GM23338 (cell line): Measurements from ENCODE around the gene IQGAP2. TPM values are rescaled to one million over a fixed set of nuclear protein-coding genes. Genes with fewer than 3 reads are reported as not detected.

Source experiments
- ATAC-seq: fragments of 200-7000 bp; cut with Tn5 transposase; 3 replicates; pipeline ENCODE4 v1.9.1; 2020
- DNase-seq: peaks from one replicate; pipeline ENCODE4 v3.0.0-alpha.2; 2015; ENCODE audit warnings: low spot score
- H2AFZ ChIP-seq: fragments of 200-600 bp; sonication (generic); 2 replicates; pipeline ENCODE4 v1.8.0; 2016; ENCODE audit warnings: antibody characterized with exemption, mild to moderate bottlenecking, moderate library complexity
- H3F3A ChIP-seq: fragments of 200-600 bp; sonication (generic); replicated peaks from 2 replicates; pipeline ENCODE4 v1.8.0; 2017; ENCODE audit warnings: antibody characterized with exemption, mixed run types, low read depth
- H3K27ac ChIP-seq: fragments of 200-600 bp; sonication (generic); 2 replicates; pipeline ENCODE4 v1.6.1; 2016; ENCODE audit warnings: low read depth
- H3K27me3 ChIP-seq: fragments of 200-600 bp; sonication (generic); 2 replicates; pipeline ENCODE4 v1.8.0; 2016; ENCODE audit warnings: mild to moderate bottlenecking, mixed run types, moderate library complexity; ENCODE audit not compliant: insufficient read depth
- H3K36me3 ChIP-seq: fragments of 200-600 bp; sonication (generic); 2 replicates; pipeline ENCODE4 v1.8.0; 2016; ENCODE audit warnings: mild to moderate bottlenecking; ENCODE audit not compliant: insufficient read depth
- H3K4me1 ChIP-seq: fragments of 200-600 bp; sonication (generic); 2 replicates; pipeline ENCODE4 v1.8.0; 2016; ENCODE audit warnings: mild to moderate bottlenecking, moderate library complexity; ENCODE audit not compliant: insufficient read depth
- H3K4me2 ChIP-seq: fragments of 200-600 bp; sonication (generic); 2 replicates; pipeline ENCODE4 v1.7.1; 2017; ENCODE audit warnings: mixed run types
- H3K4me3 ChIP-seq: fragments of 200-600 bp; sonication (generic); 2 replicates; pipeline ENCODE4 v1.6.1; 2016; ENCODE audit warnings: mixed run types
- H3K79me2 ChIP-seq: fragments of 200-600 bp; sonication (generic); replicated peaks from 2 replicates; pipeline ENCODE4 v1.8.0; 2017; ENCODE audit warnings: mild to moderate bottlenecking; ENCODE audit not compliant: insufficient read depth
- H3K9me2 ChIP-seq: fragments of 200-600 bp; sonication (generic); 2 replicates; pipeline ENCODE4 v1.8.0; 2017; ENCODE audit not compliant: insufficient read depth
- H4K20me1 ChIP-seq: fragments of 200-600 bp; sonication (generic); replicated peaks from 2 replicates; pipeline ENCODE4 v1.8.0; 2017; ENCODE audit warnings: mild to moderate bottlenecking; ENCODE audit not compliant: insufficient read depth
- H3K27ac Mint-ChIP-seq: 2 replicates; pipeline ENCODE4 v1.8.0; 2020; ENCODE audit warnings: inconsistent platforms, mild to moderate bottlenecking, moderate library complexity, mixed read lengths
- H3K27me3 Mint-ChIP-seq: 3 replicates; pipeline ENCODE4 v1.8.0; 2022; ENCODE audit warnings: low read depth, mild to moderate bottlenecking, moderate library complexity, mixed read lengths, inconsistent platforms; ENCODE audit not compliant: insufficient read depth, poor library complexity
- H3K36me3 Mint-ChIP-seq: 3 replicates; pipeline ENCODE4 v1.8.0; 2021; ENCODE audit warnings: low read depth, mild to moderate bottlenecking, inconsistent platforms, moderate library complexity, mixed read lengths
- H3K4me1 Mint-ChIP-seq: 3 replicates; pipeline ENCODE4 v1.8.0; 2020; ENCODE audit warnings: mild to moderate bottlenecking, inconsistent platforms, mixed read lengths
- H3K4me3 Mint-ChIP-seq: 3 replicates; pipeline ENCODE4 v1.8.0; 2021; ENCODE audit warnings: moderate library complexity, mild to moderate bottlenecking, inconsistent platforms, mixed read lengths
- H3K9me3 Mint-ChIP-seq: 3 replicates; pipeline ENCODE4 v1.8.0; 2020; ENCODE audit warnings: moderate library complexity, mild to moderate bottlenecking, inconsistent platforms, mixed read lengths
- CTCF ChIP-seq, 2 experiments: fragments of 200-600 bp in 1 of 2; sonication (generic) in 1 of 2; conservative IDR thresholded peaks; 2 replicates each; pipeline versions ENCODE4 v1.5.1 to v1.6.1; 2016 to 2017; ENCODE audit warnings: antibody characterized with exemption in 2 of 2, low read depth in 2 of 2, mild to moderate bottlenecking in 2 of 2, moderate library complexity in 1 of 2
- EZH2phosphoT487 ChIP-seq: fragments of 200-600 bp; sonication (generic); IDR thresholded peaks from one replicate; pipeline ENCODE4 v1.8.1; 2018; ENCODE audit warnings: antibody characterized with exemption; ENCODE audit not compliant: unreplicated experiment
- REST ChIP-seq: IDR thresholded peaks from one replicate; pipeline ENCODE4 v1.6.1; 2018; ENCODE audit warnings: antibody characterized with exemption; ENCODE audit not compliant: unreplicated experiment
- polyA plus RNA-seq: library from polyadenylated mRNA; unstranded; fragments of >200 nt; fragmentation: Nextera tagmentation; extraction: Ambion mirVana; gene quantifications from 2 replicates; pipeline ENCODE4 v1.2.1, GENCODE V29; 2016
- total RNA-seq: library from RNA; depleted of rRNA; stranded (reverse); fragments of >200 nt; shearing (Covaris generic); gene quantifications from 2 replicates; pipeline ENCODE4 v1.2.3, GENCODE V29; 2014
- TF ChIP-seq, protein P1 (sequence below): IDR thresholded peaks from 2 replicates; pipeline ENCODE4 v1.6.1; 2016; ENCODE audit warnings: antibody characterized with exemption
- TF ChIP-seq, protein P2 (sequence below): fragments of 250-450 bp; sonication (Bioruptor Pico); IDR thresholded peaks from 2 replicates; pipeline ENCODE4 v1.5.0; 2020; ENCODE audit warnings: mild to moderate bottlenecking, moderate library complexity

IQGAP2 gene
- total and polyA plus RNA-seq, 2 experiments from 2014 or later, result 60.0 to 86.5 TPM

DNA sequence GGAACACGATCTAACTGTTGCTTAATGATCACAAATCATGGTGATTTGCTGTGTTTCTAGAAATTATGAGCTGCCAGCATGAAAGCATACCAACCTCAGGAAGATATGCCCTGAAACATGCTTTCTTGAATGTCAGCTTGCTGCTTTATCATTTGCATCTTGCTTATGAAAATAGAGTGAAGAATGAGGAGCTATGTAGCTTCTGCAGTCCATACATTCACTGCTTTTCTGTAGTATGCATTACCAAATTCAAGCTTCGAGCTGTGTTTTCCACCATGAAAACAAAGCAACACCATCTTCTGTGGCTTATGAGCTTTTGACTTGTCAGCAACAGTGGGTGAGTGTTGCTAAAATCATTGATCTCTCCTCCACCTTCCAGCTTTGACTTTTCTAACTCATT is 203.6 kb downstream of the IQGAP2 start:
- H3K27ac Mint-ChIP-seq, result no peak overlapping the region
- peak overlapping the region; percentile 4; the same call in 1 of the 2 replicates for H3K27ac ChIP-seq

More for the DNA sequence above, 203.6 kb downstream of the IQGAP2 start:
- no peaks in the 10 kb centered on the region; the same call in 1 of the 2 replicates for H3K36me3 ChIP-seq
- DNase-seq, result no peak
- no peaks in the 10 kb centered on the region for H3K9me3 Mint-ChIP-seq
- no peak overlapping the region for H2AFZ ChIP-seq
- H3F3A ChIP-seq, result no peaks in the 10 kb centered on the region
- peaks cover 12% of the 10 kb centered on the region for H3K4me1 ChIP-seq
- TF ChIP-seq REST, result no peak
- TF ChIP-seq, protein P1, sequence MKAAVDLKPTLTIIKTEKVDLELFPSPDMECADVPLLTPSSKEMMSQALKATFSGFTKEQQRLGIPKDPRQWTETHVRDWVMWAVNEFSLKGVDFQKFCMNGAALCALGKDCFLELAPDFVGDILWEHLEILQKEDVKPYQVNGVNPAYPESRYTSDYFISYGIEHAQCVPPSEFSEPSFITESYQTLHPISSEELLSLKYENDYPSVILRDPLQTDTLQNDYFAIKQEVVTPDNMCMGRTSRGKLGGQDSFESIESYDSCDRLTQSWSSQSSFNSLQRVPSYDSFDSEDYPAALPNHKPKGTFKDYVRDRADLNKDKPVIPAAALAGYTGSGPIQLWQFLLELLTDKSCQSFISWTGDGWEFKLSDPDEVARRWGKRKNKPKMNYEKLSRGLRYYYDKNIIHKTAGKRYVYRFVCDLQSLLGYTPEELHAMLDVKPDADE, result no peak
- TF ChIP-seq EZH2phosphoT487, result no peak
- no peak for TF ChIP-seq CTCF (conservative IDR thresholded peaks at IDR 0.05; ENCODE audit: low read depth in 2 of 2)
- TF ChIP-seq, protein P2, sequence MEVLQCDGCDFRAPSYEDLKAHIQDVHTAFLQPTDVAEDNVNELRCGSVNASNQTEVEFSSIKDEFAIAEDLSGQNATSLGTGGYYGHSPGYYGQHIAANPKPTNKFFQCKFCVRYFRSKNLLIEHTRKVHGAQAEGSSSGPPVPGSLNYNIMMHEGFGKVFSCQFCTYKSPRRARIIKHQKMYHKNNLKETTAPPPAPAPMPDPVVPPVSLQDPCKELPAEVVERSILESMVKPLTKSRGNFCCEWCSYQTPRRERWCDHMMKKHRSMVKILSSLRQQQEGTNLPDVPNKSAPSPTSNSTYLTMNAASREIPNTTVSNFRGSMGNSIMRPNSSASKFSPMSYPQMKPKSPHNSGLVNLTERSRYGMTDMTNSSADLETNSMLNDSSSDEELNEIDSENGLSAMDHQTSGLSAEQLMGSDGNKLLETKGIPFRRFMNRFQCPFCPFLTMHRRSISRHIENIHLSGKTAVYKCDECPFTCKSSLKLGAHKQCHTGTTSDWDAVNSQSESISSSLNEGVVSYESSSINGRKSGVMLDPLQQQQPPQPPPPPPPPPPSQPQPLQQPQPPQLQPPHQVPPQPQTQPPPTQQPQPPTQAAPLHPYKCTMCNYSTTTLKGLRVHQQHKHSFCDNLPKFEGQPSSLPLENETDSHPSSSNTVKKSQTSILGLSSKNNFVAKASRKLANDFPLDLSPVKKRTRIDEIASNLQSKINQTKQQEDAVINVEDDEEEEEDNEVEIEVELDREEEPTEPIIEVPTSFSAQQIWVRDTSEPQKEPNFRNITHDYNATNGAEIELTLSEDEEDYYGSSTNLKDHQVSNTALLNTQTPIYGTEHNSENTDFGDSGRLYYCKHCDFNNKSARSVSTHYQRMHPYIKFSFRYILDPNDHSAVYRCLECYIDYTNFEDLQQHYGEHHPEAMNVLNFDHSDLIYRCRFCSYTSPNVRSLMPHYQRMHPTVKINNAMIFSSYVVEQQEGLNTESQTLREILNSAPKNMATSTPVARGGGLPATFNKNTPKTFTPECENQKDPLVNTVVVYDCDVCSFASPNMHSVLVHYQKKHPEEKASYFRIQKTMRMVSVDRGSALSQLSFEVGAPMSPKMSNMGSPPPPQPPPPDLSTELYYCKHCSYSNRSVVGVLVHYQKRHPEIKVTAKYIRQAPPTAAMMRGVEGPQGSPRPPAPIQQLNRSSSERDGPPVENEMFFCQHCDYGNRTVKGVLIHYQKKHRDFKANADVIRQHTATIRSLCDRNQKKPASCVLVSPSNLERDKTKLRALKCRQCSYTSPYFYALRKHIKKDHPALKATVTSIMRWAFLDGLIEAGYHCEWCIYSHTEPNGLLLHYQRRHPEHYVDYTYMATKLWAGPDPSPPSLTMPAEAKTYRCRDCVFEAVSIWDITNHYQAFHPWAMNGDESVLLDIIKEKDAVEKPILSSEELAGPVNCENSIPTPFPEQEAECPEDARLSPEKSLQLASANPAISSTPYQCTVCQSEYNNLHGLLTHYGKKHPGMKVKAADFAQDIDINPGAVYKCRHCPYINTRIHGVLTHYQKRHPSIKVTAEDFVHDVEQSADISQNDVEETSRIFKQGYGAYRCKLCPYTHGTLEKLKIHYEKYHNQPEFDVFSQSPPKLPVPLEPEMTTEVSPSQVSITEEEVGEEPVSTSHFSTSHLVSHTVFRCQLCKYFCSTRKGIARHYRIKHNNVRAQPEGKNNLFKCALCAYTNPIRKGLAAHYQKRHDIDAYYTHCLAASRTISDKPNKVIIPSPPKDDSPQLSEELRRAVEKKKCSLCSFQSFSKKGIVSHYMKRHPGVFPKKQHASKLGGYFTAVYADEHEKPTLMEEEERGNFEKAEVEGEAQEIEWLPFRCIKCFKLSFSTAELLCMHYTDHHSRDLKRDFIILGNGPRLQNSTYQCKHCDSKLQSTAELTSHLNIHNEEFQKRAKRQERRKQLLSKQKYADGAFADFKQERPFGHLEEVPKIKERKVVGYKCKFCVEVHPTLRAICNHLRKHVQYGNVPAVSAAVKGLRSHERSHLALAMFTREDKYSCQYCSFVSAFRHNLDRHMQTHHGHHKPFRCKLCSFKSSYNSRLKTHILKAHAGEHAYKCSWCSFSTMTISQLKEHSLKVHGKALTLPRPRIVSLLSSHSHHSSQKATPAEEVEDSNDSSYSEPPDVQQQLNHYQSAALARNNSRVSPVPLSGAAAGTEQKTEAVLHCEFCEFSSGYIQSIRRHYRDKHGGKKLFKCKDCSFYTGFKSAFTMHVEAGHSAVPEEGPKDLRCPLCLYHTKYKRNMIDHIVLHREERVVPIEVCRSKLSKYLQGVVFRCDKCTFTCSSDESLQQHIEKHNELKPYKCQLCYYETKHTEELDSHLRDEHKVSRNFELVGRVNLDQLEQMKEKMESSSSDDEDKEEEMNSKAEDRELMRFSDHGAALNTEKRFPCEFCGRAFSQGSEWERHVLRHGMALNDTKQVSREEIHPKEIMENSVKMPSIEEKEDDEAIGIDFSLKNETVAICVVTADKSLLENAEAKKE (CRISPR knock-in tag), result no peak
- H3K27me3 ChIP-seq, result no peaks in the 10 kb centered on the region
- no peaks in the 10 kb centered on the region for H3K79me2 ChIP-seq
- no peak for ATAC-seq
- H3K4me3 Mint-ChIP-seq, result no peak overlapping the region
- no peak overlapping the region for H3K4me2 ChIP-seq
- H3K4me3 ChIP-seq, result no peak overlapping the region
- H3K27me3 Mint-ChIP-seq, result peaks cover 1% of the 10 kb centered on the region
- peaks cover 15% of the 10 kb centered on the region for H3K36me3 Mint-ChIP-seq
- no peaks in the 10 kb centered on the region for H4K20me1 ChIP-seq
- peaks cover 11% of the 10 kb centered on the region for H3K4me1 Mint-ChIP-seq
- H3K9me2 ChIP-seq, result no peaks in the 10 kb centered on the region
